Hematopoietic multipotent progenitor cell treated with erythropoietin and hydrocortisone succinate and interleukin-3 and kit ligand, for 17 days (in vitro differentiated cells): Measurements from ENCODE around the gene BLM.

Experiments used
- DNase-seq: peaks from one replicate; pipeline ENCODE4 v3.0.0-alpha.2; 2015; ENCODE audit warnings: low spot score

BLM gene

DNA sequence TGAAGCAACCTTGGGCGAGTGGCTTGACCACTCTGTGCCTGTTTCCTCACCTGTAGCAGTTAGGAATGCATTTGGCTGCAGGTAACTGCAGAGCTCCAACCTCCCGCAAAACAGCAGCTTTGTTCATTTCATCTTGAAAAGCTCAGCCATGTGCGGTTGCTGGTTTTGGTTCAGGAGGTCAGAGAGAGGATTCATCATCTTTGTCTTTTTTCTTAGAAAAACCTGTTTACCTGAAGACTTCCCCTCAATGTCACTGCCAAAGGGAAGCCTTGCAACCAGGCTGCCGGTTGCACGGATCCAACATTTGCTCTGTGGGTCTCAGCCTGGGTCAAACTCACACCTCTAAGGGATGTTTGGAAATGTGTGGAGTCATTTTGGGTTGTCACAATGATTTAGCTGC is 134.8 kb downstream of the BLM start:
- DNase-seq: no peak

DNA sequence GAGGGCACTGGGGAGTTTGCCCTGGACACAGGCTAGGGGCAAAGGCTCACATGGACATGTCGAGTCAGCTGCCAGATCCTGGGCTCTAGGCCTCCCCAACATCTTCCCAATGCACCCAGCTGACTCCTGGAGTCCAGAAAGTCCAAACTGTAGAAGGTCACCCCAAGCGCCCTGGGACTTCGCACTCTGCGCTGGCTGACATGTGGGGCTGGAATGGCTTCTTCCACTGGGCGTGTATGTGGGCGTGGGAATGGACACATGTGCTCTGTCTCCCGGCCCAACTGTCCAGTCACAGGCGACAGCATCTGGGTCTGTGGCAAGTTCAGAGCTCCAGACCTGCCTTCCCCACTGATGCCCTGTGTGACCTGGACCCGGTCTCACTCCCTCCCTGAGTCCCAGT is 138.0 kb downstream of the BLM start:
- DNase-seq: no peak

- no peak for DNase-seq
Measured at GRCh38 chr15:90857337-90857736, 140.2 kb downstream of the BLM start.

- no peak for DNase-seq
Measured at GRCh38 chr15:90857883-90858443, 140.8 kb downstream of the BLM start.

DNA sequence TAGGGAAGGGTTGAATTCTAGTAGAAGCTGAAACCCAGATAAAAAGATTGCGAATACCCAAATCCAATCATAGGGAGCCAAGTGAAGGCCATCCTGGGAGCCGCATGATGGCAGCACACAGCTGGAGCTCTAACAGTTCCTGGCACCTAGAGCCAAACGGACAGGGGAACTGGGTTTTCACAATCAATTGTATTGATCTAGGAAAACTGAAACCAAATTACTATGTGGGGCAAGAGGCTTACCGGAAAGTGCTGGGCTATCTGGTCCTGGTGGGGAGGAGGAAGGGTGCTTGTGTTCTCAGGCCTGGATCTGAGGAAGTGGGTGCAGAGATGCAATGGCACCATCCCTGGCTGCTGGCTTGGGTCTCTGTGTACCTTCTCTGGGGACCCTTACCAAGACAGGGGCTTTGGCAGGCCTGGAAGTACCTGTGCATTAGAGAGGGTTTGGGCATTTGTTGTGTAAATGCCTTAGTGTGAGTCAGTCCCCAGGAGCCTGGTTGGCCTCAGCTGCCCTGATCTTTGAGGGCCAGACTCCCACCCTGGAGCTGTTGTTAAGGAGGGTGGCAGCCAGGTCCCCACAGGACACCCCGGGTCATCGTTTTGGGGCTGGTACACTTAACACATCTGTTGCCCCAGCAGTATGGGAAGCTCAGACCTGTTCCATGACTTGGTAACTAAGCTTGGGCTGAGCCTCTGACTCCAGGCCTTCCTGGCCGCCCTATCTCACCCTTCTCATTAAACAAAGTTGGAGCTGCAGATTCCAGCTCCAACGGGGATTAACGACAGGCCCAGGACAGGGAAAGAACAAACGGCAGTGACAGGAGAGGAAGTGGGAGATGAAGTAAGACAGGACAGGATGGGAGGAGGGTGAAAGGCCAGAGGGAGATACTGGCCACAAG is 142.3 kb downstream of the BLM start:
- DNase-seq: no peak

DNA sequence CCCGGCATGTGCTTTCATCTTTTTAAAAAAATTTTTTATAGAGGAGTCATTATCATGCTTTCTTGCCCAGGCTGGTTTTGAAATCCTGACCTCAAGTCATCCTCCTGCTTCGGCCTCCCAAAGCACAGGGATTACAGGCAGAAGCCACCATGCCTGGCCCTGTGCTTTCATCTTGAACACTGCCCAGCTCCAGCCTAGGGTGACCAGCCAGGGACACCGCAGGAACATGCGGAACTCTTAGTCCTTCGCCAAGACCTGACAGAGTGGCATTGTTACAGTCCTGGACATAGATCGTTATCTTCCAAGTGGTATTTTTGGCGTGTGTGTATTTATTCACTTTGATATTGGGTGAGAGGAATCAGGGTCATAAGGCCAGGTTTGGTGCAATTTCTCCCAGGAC is 143.3 kb downstream of the BLM start:
- no peak for DNase-seq

- DNase-seq: no peak
Measured at GRCh38 chr15:90860942-90861675, 144.0 kb downstream of the BLM start.

DNA sequence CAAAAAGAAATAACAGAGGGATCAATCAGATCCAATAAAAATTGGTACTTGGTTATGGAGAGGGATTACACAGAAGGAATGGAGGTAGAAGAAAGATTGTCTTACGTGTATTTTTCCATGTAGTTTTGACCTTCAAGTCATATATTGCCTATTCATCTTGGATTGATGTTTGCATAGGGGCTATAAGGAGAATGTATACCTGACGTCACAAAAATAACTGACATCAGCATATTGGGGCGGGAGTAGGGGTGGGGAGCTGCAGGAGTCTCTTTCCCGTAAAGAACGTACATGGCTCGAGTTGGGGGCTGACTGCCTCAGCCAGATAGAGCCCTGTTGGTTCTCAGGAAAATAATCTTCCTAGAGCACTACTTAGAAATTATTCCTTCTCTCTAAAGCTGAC is 145.3 kb downstream of the BLM start:
- no peak for DNase-seq

GRCh38 chr15:90862964-90863778 is 146.0 kb downstream of the BLM start:
- DNase-seq: no peak

GRCh38 chr15:90863987-90864386 is 146.8 kb downstream of the BLM start:
- DNase-seq: no peak

DNA sequence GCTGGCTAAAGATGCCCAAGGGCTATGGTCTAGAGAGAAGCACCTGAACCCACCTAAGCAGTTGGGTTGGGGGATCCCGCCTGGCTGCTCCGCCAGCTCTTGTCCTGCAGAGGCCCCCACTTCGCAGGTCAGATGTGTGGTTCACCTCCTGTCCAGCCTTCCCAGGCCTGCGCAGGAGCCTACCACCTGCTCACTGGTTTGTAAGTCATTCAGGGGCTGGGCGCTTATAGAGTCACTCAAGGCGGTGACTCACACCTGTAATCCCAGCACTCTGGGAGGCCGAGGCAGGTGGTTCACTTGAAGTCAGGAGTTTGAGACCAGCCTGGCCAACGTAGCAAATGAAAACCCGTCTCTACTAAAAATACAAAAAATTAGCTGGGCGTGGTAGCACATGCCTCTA is 147.4 kb downstream of the BLM start:
- no peak for DNase-seq

DNA sequence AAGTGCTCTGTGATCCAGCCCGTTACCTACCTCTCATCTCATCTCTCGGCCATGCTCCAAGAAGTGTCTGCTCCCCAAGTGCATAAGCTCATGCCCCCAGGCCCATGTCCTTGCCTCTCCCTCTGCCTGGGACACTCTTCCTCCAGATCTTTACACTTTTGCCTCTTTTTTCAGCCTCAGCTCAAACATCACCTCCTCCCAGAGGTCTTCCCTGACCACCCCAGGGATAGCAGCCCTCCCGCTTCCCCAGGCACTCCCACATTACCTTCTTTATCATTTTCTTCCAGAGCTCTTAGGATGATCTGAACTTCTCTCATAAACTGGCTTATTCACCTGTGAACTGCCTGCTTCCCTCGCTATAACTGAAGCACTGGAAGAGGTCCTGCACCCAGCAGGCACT is 148.6 kb downstream of the BLM start:
- DNase-seq: no peak
